ENCODE measurements around the gene EIF4G3.
A peak's percentile ranks its signal among the peaks of the same experiment; 100 is the strongest.
"Not testable (repeated sequence)": the region's sequence is repeated elsewhere in the genome, so short reads cannot be mapped to it uniquely, and the experiment has no call there.

Gene EIF4G3

GRCh38 chr1:21024918-21025317, 151.8 kb downstream of the EIF4G3 start:
- no peak for DNase-seq (ENCODE audit: low read depth)

- not testable (repeated sequence) for DNase-seq (ENCODE audit: low read depth)
Measured at GRCh38 chr1:21024136-21024896, 152.4 kb downstream of the EIF4G3 start.

GRCh38 chr1:21022279-21023040, 154.2 kb downstream of the EIF4G3 start:
- peak; percentile 29 for DNase-seq (ENCODE audit: low read depth)

- no peak for DNase-seq (ENCODE audit: low read depth)
Measured at GRCh38 chr1:21021311-21021710, 155.4 kb downstream of the EIF4G3 start.

- no peak for DNase-seq (ENCODE audit: low read depth)
Measured at GRCh38 chr1:21020151-21020550, 156.5 kb downstream of the EIF4G3 start.

GRCh38 chr1:21018673-21019072, 158.0 kb downstream of the EIF4G3 start:
- no peak for DNase-seq (ENCODE audit: low read depth)

GRCh38 chr1:21013510-21013909, 163.2 kb downstream of the EIF4G3 start:
- no peak for DNase-seq (ENCODE audit: low read depth)

- no peak for DNase-seq (ENCODE audit: low read depth)
Measured at GRCh38 chr1:21012937-21013336, 163.8 kb downstream of the EIF4G3 start.

GRCh38 chr1:21007876-21008275, 168.8 kb downstream of the EIF4G3 start:
- DNase-seq (ENCODE audit: low read depth) = no peak

- DNase-seq (ENCODE audit: low read depth) = no peak
Measured at GRCh38 chr1:21005466-21006239, 171.0 kb downstream of the EIF4G3 start.

- no peak for DNase-seq (ENCODE audit: low read depth)
Measured at GRCh38 chr1:21003281-21004045, 173.2 kb downstream of the EIF4G3 start.

GRCh38 chr1:21001042-21001441, 175.7 kb downstream of the EIF4G3 start:
- no peak for DNase-seq (ENCODE audit: low read depth)

GRCh38 chr1:21000245-21000594, 176.5 kb downstream of the EIF4G3 start:
- no peak for DNase-seq (ENCODE audit: low read depth)

GRCh38 chr1:20999525-21000244, 177.0 kb downstream of the EIF4G3 start:
- no peak for DNase-seq (ENCODE audit: low read depth)

GRCh38 chr1:20998826-20999225, 177.9 kb downstream of the EIF4G3 start:
- no peak for DNase-seq (ENCODE audit: low read depth)

- no peak for DNase-seq (ENCODE audit: low read depth)
Measured at GRCh38 chr1:20997602-20998224, 179.0 kb downstream of the EIF4G3 start.

- no peak for DNase-seq (ENCODE audit: low read depth)
Measured at GRCh38 chr1:20996554-20996953, 180.1 kb downstream of the EIF4G3 start.

- DNase-seq (ENCODE audit: low read depth) = no peak
Measured at GRCh38 chr1:20993716-20994575, 182.8 kb downstream of the EIF4G3 start.

- no peak for DNase-seq (ENCODE audit: low read depth)
Measured at GRCh38 chr1:20992322-20993056, 184.2 kb downstream of the EIF4G3 start.

Data from stimulated activated CD8-positive, alpha-beta memory T cell treated with anti-CD3 and anti-CD28 coated beads, Interleukin-12 subunit alpha, Interleukin-12 subunit beta, amount 100 ng/mL, for 1 hour (primary cell).